Measurements from ENCODE around the gene IFIT3. TPM values are rescaled to one million over a fixed set of nuclear protein-coding genes. Genes with fewer than 3 reads are reported as not detected.

The IFIT3 gene
- total RNA-seq, 1 donor from 2014 or later: 16.8 TPM

GRCh38 chr10:89307269-89307577 lies 20.6 kb upstream of the IFIT3 start:
- no peaks in the 10 kb centered on the region for H3K9me3 Mint-ChIP-seq (ENCODE audit: unreplicated experiment)
- H3K4me1 Mint-ChIP-seq (ENCODE audit: unreplicated experiment): peaks cover 19% of the 10 kb centered on the region
- TF ChIP-seq, protein P1, sequence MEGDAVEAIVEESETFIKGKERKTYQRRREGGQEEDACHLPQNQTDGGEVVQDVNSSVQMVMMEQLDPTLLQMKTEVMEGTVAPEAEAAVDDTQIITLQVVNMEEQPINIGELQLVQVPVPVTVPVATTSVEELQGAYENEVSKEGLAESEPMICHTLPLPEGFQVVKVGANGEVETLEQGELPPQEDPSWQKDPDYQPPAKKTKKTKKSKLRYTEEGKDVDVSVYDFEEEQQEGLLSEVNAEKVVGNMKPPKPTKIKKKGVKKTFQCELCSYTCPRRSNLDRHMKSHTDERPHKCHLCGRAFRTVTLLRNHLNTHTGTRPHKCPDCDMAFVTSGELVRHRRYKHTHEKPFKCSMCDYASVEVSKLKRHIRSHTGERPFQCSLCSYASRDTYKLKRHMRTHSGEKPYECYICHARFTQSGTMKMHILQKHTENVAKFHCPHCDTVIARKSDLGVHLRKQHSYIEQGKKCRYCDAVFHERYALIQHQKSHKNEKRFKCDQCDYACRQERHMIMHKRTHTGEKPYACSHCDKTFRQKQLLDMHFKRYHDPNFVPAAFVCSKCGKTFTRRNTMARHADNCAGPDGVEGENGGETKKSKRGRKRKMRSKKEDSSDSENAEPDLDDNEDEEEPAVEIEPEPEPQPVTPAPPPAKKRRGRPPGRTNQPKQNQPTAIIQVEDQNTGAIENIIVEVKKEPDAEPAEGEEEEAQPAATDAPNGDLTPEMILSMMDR (IDR thresholded peaks at IDR 0.05; ENCODE audit: unreplicated experiment): no peak
- no peak overlapping the region for H3K27ac Mint-ChIP-seq (ENCODE audit: unreplicated experiment)
- H3K36me3 Mint-ChIP-seq (ENCODE audit: low read depth, unreplicated experiment): no peaks in the 10 kb centered on the region
- H3K4me3 Mint-ChIP-seq (ENCODE audit: unreplicated experiment): no peak overlapping the region
- H3K27me3 Mint-ChIP-seq (ENCODE audit: unreplicated experiment): peaks cover 1% of the 10 kb centered on the region
- no peak for DNase-seq (ENCODE audit: low spot score)

DNA sequence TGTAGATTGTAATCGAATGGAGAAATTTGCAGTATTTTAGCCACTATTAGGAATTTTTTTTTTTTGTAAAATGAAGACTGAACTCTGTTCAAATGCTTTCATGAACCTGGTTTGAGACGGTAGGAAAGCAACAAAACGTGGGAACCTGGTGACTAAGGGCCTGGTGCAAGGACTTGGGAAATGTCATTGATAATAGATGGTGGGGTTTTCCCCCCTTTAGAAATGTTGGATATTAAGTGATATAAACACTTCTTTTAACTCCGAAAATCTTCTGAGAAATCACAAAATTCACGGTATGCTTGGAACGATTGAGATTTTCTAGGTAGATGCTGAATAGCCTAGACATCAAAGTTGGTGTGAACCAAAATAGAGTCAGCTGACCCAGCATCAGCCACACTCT lies 19.5 kb upstream of the IFIT3 start:
- TF ChIP-seq, protein P1 (IDR thresholded peaks at IDR 0.05; ENCODE audit: unreplicated experiment): no peak
- Mint-ChIP-seq H3K9me3 (ENCODE audit: unreplicated experiment) (no peaks in the 10 kb centered on the region), H3K4me1 (ENCODE audit: unreplicated experiment) (peaks cover 9% of the 10 kb centered on the region), H3K4me3 (ENCODE audit: unreplicated experiment) (no peak overlapping the region), H3K36me3 (ENCODE audit: low read depth, unreplicated experiment) (no peaks in the 10 kb centered on the region), H3K27ac (ENCODE audit: unreplicated experiment) (no peak overlapping the region), H3K27me3 (ENCODE audit: unreplicated experiment) (peaks cover 1% of the 10 kb centered on the region)
- DNase-seq (ENCODE audit: low spot score): no peak

DNA sequence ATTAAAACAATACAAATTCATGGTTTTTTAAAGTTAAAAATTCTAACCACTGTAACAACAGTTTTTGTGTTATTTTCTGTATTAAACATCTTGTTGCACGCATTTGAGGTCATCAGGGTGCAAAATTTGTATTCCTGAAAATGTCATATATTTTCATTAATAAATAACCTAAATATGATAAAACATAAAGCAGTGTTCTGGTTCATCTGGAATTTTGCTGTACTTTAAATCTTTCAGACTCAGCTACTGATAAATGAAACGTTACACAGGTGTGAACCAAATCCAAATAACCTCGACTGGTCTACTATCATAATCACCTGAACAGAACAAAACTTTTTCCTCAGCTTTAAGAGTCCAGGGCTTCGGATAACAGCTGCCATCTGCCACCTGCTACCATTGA lies 19.1 kb upstream of the IFIT3 start:
- TF ChIP-seq, protein P1 (IDR thresholded peaks at IDR 0.05; ENCODE audit: unreplicated experiment): no peak
- Mint-ChIP-seq H3K4me3 (ENCODE audit: unreplicated experiment) (no peak overlapping the region), H3K27ac (ENCODE audit: unreplicated experiment) (no peak overlapping the region), H3K4me1 (ENCODE audit: unreplicated experiment) (peaks cover 6% of the 10 kb centered on the region), H3K9me3 (ENCODE audit: unreplicated experiment) (no peaks in the 10 kb centered on the region), H3K36me3 (ENCODE audit: low read depth, unreplicated experiment) (no peaks in the 10 kb centered on the region), H3K27me3 (ENCODE audit: unreplicated experiment) (peaks cover 1% of the 10 kb centered on the region)
- DNase-seq (ENCODE audit: low spot score): no peak

GRCh38 chr10:89309156-89310055 lies 18.4 kb upstream of the IFIT3 start:
- TF ChIP-seq, protein P1 (IDR thresholded peaks at IDR 0.05; ENCODE audit: unreplicated experiment): no peak
- H3K9me3 Mint-ChIP-seq (ENCODE audit: unreplicated experiment): no peaks in the 10 kb centered on the region
- no peaks in the 10 kb centered on the region for H3K4me1 Mint-ChIP-seq (ENCODE audit: unreplicated experiment)
- no peak for DNase-seq (ENCODE audit: low spot score)
- H3K27ac Mint-ChIP-seq (ENCODE audit: unreplicated experiment): no peak overlapping the region
- H3K36me3 Mint-ChIP-seq (ENCODE audit: low read depth, unreplicated experiment): no peaks in the 10 kb centered on the region
- H3K27me3 Mint-ChIP-seq (ENCODE audit: unreplicated experiment): peaks cover 1% of the 10 kb centered on the region
- no peak overlapping the region for H3K4me3 Mint-ChIP-seq (ENCODE audit: unreplicated experiment)

Measured in endothelial cell (in vitro differentiated cells).